DND-41 (cell line): ENCODE measurements around the gene TAS2R60.

Experiments used
- ATAC-seq: fragments of 200-7000 bp; cut with Tn5 transposase; 3 replicates; pipeline ENCODE4 v1.9.1; 2021; ENCODE audit warnings: low read depth; ENCODE audit not compliant: insufficient read depth
- DNase-seq: peaks from one replicate; pipeline ENCODE4 v3.0.0-alpha.2; 2020
- H2AFZ ChIP-seq: 2 replicates; pipeline ENCODE4 v1.6.0; 2012; ENCODE audit warnings: low read depth, low read length
- H3K27ac ChIP-seq: 2 replicates; pipeline ENCODE4 v1.5.1; 2012; ENCODE audit warnings: low read length, inconsistent platforms
- H3K27me3 ChIP-seq: fragments of 200-600 bp; sonication (generic); 2 replicates; pipeline ENCODE4 v1.6.0; 2012; ENCODE audit warnings: low read length, mild to moderate bottlenecking, inconsistent platforms; ENCODE audit not compliant: insufficient read depth, poor library complexity
- H3K36me3 ChIP-seq: 2 replicates; pipeline ENCODE4 v1.5.1; 2012; ENCODE audit warnings: low read length, inconsistent platforms; ENCODE audit not compliant: insufficient read depth
- H3K4me1 ChIP-seq: 2 replicates; pipeline ENCODE4 v1.5.1; 2012; ENCODE audit warnings: mild to moderate bottlenecking, low read length; ENCODE audit not compliant: insufficient read depth
- H3K4me2 ChIP-seq: 2 replicates; pipeline ENCODE4 v1.6.0; 2012; ENCODE audit warnings: mild to moderate bottlenecking, moderate library complexity, low read length, inconsistent platforms; ENCODE audit not compliant: insufficient read depth
- H3K4me3 ChIP-seq, 2 experiments: fragments of 200-600 bp in 1 of 2; shearing (Covaris generic) in 1 of 2; 2 replicates each; pipeline ENCODE4 v1.5.1; 2012 to 2016; ENCODE audit warnings: inconsistent platforms in 2 of 2, low read length in 2 of 2, mild to moderate bottlenecking in 2 of 2, low read depth in 1 of 2, moderate library complexity in 1 of 2
- H3K79me2 ChIP-seq: 2 replicates; pipeline ENCODE4 v1.6.0; 2012; ENCODE audit warnings: low read length, inconsistent platforms; ENCODE audit not compliant: insufficient read depth
- H3K9ac ChIP-seq: 2 replicates; pipeline ENCODE4 v1.6.0; 2012; ENCODE audit warnings: low read depth, mild to moderate bottlenecking, inconsistent platforms, low read length, moderate library complexity
- H3K9me3 ChIP-seq: 2 replicates; pipeline ENCODE4 v1.5.1; 2012; ENCODE audit warnings: low read length, moderate library complexity, mild to moderate bottlenecking, inconsistent platforms; ENCODE audit not compliant: insufficient read depth, severe bottlenecking
- H4K20me1 ChIP-seq: 2 replicates; pipeline ENCODE4 v1.6.0; 2012; ENCODE audit warnings: low read length; ENCODE audit not compliant: insufficient read depth
- EZH2 ChIP-seq: IDR thresholded peaks from 3 replicates; pipeline ENCODE4 v1.6.1; 2012; ENCODE audit warnings: borderline replicate concordance, low read depth, mild to moderate bottlenecking, moderate library complexity, low read length, inconsistent platforms; ENCODE audit not compliant: severe bottlenecking
- TF ChIP-seq, protein P1 (sequence below): IDR thresholded peaks from 2 replicates; pipeline ENCODE4 v1.5.1; 2012; ENCODE audit warnings: borderline replicate concordance, low read length, moderate library complexity, mild to moderate bottlenecking; ENCODE audit not compliant: poor library complexity, severe bottlenecking; ENCODE audit errors: extremely low read depth

The TAS2R60 gene

DNA sequence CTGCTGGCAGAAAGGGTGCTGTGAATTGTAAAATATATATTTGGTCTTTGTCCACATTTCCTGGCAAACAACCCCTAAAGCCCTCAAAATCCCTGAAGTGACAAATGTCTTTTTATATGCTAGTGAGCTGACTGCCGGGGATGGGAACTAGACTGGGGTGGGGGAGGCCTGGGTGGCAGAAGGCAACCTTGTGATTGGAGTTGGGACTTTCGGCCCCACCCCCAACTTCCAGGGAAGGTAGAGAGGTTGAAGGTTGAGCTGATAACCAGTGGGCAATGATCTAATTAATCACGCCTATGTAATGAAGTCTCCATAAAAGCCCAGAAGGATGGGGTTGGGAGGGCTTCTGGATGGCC lies 37.3 kb upstream of the TAS2R60 start:
- H3K4me1 ChIP-seq: peaks cover 18% of the 10 kb centered on the region
- H3K27ac ChIP-seq: no peak overlapping the region
- no peak for DNase-seq
- TF ChIP-seq, protein P1, sequence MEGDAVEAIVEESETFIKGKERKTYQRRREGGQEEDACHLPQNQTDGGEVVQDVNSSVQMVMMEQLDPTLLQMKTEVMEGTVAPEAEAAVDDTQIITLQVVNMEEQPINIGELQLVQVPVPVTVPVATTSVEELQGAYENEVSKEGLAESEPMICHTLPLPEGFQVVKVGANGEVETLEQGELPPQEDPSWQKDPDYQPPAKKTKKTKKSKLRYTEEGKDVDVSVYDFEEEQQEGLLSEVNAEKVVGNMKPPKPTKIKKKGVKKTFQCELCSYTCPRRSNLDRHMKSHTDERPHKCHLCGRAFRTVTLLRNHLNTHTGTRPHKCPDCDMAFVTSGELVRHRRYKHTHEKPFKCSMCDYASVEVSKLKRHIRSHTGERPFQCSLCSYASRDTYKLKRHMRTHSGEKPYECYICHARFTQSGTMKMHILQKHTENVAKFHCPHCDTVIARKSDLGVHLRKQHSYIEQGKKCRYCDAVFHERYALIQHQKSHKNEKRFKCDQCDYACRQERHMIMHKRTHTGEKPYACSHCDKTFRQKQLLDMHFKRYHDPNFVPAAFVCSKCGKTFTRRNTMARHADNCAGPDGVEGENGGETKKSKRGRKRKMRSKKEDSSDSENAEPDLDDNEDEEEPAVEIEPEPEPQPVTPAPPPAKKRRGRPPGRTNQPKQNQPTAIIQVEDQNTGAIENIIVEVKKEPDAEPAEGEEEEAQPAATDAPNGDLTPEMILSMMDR: no peak
- no peak for TF ChIP-seq EZH2
- no peak overlapping the region for H2AFZ ChIP-seq
- no peaks in the 10 kb centered on the region for H3K79me2 ChIP-seq
- no peaks in the 10 kb centered on the region for H3K36me3 ChIP-seq
- no peak for ATAC-seq
- H4K20me1 ChIP-seq: no peaks in the 10 kb centered on the region
- no peak overlapping the region for H3K4me2 ChIP-seq
- no peak overlapping the region for H3K9ac ChIP-seq
- H3K27me3 ChIP-seq: no peaks in the 10 kb centered on the region
- no peaks in the 10 kb centered on the region for H3K9me3 ChIP-seq
- no peak overlapping the region for H3K4me3 ChIP-seq

DNA sequence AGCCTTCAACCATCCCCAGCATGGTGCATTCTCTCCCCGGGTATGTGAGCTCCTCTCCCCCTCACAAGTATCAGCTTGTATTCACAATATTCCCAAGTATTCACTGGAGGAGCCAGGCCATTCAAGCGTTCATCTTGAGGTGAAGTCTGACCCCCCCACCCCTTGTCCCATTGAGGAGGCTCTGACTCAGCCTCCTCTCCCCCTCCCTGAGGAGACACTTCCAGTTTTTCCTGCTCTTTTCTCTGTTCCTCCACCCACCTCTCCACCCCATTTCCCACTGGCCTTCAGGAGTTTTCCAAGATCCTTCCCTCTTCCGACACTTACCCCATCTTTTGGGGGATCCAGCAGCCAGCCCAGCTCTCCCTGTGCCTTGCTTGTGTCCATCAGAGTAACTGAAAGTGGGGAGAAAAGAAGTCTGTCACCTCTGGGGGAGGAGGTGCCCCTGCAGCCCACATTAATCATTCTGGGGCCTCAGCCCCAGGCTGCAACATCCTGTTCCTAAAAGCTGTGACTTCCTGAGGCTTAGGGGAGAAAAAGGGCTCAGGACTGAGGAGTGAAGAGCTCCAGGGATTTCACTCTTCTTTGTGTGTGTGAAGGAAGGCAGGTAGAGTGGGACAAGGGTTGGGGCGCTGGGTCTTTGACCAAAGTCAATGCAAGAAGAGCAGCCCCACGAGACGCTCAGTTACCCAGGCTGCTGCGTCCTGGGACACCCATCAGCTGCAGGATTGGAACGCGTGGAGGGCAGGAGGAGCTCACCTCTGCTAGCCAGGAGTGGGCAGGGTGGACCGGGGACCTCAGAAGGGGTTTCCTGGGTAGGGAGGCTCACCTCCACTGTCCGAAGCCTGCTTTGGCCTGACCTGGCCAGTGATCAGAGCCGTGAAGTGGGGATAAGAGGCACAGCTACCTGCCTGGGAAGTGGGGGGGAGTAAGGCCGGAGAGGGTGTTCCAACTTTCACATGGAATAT lies 35.7 kb upstream of the TAS2R60 start:
- H3K4me3 ChIP-seq: no peak overlapping the region
- H2AFZ ChIP-seq: no peak overlapping the region
- peaks cover 18% of the 10 kb centered on the region for H3K4me1 ChIP-seq
- H3K36me3 ChIP-seq: no peaks in the 10 kb centered on the region
- no peaks in the 10 kb centered on the region for H3K9me3 ChIP-seq
- DNase-seq (peak; percentile 77), ATAC-seq (peak; percentile 96)
- H3K4me2 ChIP-seq: peak overlapping the region; percentile 35
- no peak for TF ChIP-seq EZH2
- TF ChIP-seq, protein P1: no peak
- no peaks in the 10 kb centered on the region for H3K79me2 ChIP-seq
- no peaks in the 10 kb centered on the region for H4K20me1 ChIP-seq
- H3K27me3 ChIP-seq: no peaks in the 10 kb centered on the region
- H3K9ac ChIP-seq: no peak overlapping the region
- no peak overlapping the region; the same call in 1 of the 2 replicates for H3K27ac ChIP-seq

DNA sequence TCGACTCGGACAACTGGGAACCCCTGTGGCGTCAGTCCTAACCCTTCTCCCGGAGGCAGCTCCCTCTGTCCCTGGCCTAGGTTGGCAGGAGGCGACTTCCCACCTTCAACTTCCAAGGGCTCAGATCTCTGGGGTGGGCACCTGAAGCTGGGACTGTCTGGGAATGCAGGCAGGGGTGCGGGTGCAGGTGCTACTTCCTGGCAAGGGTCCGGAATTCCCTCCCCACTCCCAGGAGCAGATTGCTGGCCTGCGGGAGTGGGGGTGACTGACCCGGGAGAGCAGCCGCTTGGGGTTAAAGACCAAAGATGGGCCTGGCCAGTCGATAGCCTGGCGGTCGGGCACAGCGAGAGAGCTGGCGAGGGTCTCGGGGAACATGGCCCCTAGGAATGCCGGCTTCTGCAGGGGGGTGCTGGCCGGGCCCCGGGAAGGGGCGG lies 35.0 kb upstream of the TAS2R60 start:
- no peaks in the 10 kb centered on the region for H3K79me2 ChIP-seq
- H3K9ac ChIP-seq: no peak overlapping the region
- TF ChIP-seq, protein P1: no peak
- no peak for TF ChIP-seq EZH2

More for the DNA sequence above, 35.0 kb upstream of the TAS2R60 start:
- Histone ChIP-seq H4K20me1 (no peaks in the 10 kb centered on the region), H3K4me3 (no peak overlapping the region), H3K36me3 (no peaks in the 10 kb centered on the region), H2AFZ (no peak overlapping the region), H3K4me2 (no peak overlapping the region), H3K27me3 (no peaks in the 10 kb centered on the region), H3K4me1 (peaks cover 18% of the 10 kb centered on the region), H3K9me3 (no peaks in the 10 kb centered on the region), H3K27ac (no peak overlapping the region)
- ATAC-seq: no peak
- DNase-seq: no peak
